NCI-H2227 treated with DMSO at 0.1 percent for 48 hours (cell line): Measurements from ENCODE around the gene TTLL1.
"Not testable (repeated sequence)": the region's sequence is repeated elsewhere in the genome, so short reads cannot be mapped to it uniquely, and the experiment has no call there.

Experiments used
- DNase-seq: peaks from one replicate; lab custom pipeline; 2025; lab: John Stamatoyannopoulos, UW

Gene TTLL1

GRCh38 chr22:43013355-43014315 lies 75.6 kb downstream of the TTLL1 start:
- no peak for DNase-seq

- no peak for DNase-seq
Observed at GRCh38 chr22:43012390-43012789, 76.8 kb downstream of the TTLL1 start.

GRCh38 chr22:43011079-43011478 lies 78.1 kb downstream of the TTLL1 start:
- DNase-seq, result no peak

- no peak for DNase-seq
Observed at GRCh38 chr22:43009444-43009843, 79.7 kb downstream of the TTLL1 start.

GRCh38 chr22:43008921-43009320 lies 80.3 kb downstream of the TTLL1 start:
- DNase-seq, result no peak

GRCh38 chr22:43008509-43008908 lies 80.7 kb downstream of the TTLL1 start:
- DNase-seq, result no peak

- no peak for DNase-seq
Observed at GRCh38 chr22:43007519-43008102, 81.6 kb downstream of the TTLL1 start.

- DNase-seq, result no peak
Observed at GRCh38 chr22:43006753-43007152, 82.4 kb downstream of the TTLL1 start.

- no peak for DNase-seq
Observed at GRCh38 chr22:43006016-43006505, 83.1 kb downstream of the TTLL1 start.

GRCh38 chr22:43005106-43005505 lies 84.1 kb downstream of the TTLL1 start:
- DNase-seq, result no peak

- no peak for DNase-seq
Observed at GRCh38 chr22:43004362-43005035, 84.7 kb downstream of the TTLL1 start.

GRCh38 chr22:43002202-43002586 lies 87.0 kb downstream of the TTLL1 start:
- no peak for DNase-seq

GRCh38 chr22:43001271-43002201 lies 87.7 kb downstream of the TTLL1 start:
- no peak for DNase-seq

- no peak for DNase-seq
Observed at GRCh38 chr22:43000441-43001175, 88.6 kb downstream of the TTLL1 start.

GRCh38 chr22:42997582-42998090 lies 91.6 kb downstream of the TTLL1 start:
- DNase-seq, result no peak

GRCh38 chr22:42996646-42997365 lies 92.4 kb downstream of the TTLL1 start:
- no peak for DNase-seq

GRCh38 chr22:42995654-42996053 lies 93.5 kb downstream of the TTLL1 start:
- not testable (repeated sequence) for DNase-seq

GRCh38 chr22:42994917-42995562 lies 94.2 kb downstream of the TTLL1 start:
- DNase-seq, result no peak

- DNase-seq, result no peak
Observed at GRCh38 chr22:42994276-42994916, 94.8 kb downstream of the TTLL1 start.
